ENCODE measurements around the gene SPATA6. TPM values are rescaled to one million over a fixed set of nuclear protein-coding genes. Genes with fewer than 3 reads are reported as not detected.

Gene SPATA6
- total RNA-seq, 1 donor from 2014 or later: 1.8 TPM

GRCh38 chr1:48472638-48473037 lies 634 bp upstream of the SPATA6 start:
- TF ChIP-seq, protein P1, sequence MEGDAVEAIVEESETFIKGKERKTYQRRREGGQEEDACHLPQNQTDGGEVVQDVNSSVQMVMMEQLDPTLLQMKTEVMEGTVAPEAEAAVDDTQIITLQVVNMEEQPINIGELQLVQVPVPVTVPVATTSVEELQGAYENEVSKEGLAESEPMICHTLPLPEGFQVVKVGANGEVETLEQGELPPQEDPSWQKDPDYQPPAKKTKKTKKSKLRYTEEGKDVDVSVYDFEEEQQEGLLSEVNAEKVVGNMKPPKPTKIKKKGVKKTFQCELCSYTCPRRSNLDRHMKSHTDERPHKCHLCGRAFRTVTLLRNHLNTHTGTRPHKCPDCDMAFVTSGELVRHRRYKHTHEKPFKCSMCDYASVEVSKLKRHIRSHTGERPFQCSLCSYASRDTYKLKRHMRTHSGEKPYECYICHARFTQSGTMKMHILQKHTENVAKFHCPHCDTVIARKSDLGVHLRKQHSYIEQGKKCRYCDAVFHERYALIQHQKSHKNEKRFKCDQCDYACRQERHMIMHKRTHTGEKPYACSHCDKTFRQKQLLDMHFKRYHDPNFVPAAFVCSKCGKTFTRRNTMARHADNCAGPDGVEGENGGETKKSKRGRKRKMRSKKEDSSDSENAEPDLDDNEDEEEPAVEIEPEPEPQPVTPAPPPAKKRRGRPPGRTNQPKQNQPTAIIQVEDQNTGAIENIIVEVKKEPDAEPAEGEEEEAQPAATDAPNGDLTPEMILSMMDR (conservative IDR thresholded peaks at IDR 0.05; ENCODE audit: low read depth, low read length): no peak
- DNase-seq (ENCODE audit: low read depth): no peak
- peak overlapping the region; percentile 84 for H3K4me3 ChIP-seq (ENCODE audit: low read depth, low read length)

DNA sequence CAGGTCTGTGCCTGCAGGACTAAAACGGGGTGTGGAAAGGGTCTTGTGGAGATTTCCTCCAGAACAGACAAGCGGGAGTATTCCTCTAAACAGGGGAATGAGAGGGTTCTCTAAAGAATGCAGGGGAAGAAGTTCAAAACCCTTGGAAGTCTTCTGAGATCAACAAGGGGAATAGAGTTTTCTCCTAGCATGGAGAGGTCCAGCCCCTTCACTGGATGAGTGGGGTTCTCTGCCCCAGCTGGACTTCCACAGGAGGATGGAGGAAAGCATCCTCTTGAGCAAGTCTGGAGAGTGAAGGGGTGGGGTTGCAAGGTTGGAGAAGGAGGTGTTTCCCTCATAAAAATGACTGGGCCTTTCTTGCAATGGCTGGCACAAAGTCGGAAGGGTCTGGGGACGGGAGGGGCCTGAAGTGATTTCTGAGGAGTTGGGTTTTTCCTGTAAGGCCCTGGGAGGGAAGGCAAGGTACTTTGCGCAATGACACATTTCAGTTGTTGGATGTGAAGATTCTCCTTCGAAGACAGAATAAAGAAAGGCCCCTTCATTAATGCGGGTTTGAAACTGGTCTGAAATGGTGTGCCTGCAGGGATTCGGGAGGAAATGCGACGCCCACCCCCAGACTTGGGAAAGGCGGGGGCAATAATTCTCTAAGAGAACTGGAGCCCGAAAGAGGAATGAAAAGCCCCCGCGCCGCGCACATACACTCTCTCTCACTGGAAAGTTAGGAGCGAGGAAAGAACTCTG lies 884 bp downstream of the SPATA6 start:
- peak overlapping the region; percentile 84 for H3K4me3 ChIP-seq (ENCODE audit: low read depth, low read length)
- TF ChIP-seq, protein P1 (conservative IDR thresholded peaks at IDR 0.05; ENCODE audit: low read depth, low read length): no peak
- DNase-seq (ENCODE audit: low read depth): no peak

DNA sequence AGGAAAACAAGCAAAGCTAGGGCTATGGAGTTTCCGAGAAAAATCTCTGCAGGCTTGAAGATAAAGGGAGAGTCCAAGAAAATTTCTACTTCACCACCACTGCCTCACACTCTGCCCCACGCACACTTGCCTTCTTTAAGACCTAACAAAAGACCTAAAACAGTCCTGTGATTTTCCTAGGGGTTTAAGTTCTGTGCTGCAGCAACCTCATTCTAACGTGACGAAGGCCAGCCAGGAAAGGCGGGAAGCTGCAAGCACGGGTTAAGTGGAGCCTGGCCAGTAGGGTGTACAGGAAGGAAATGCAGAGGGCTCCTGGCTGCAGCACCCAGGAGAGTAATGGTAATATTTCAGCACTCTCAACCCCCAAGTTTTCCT lies 1.5 kb downstream of the SPATA6 start:
- TF ChIP-seq, protein P1 (conservative IDR thresholded peaks at IDR 0.05; ENCODE audit: low read depth, low read length): no peak
- DNase-seq (ENCODE audit: low read depth): no peak
- peak overlapping the region; percentile 29 for H3K4me3 ChIP-seq (ENCODE audit: low read depth, low read length)

DNA sequence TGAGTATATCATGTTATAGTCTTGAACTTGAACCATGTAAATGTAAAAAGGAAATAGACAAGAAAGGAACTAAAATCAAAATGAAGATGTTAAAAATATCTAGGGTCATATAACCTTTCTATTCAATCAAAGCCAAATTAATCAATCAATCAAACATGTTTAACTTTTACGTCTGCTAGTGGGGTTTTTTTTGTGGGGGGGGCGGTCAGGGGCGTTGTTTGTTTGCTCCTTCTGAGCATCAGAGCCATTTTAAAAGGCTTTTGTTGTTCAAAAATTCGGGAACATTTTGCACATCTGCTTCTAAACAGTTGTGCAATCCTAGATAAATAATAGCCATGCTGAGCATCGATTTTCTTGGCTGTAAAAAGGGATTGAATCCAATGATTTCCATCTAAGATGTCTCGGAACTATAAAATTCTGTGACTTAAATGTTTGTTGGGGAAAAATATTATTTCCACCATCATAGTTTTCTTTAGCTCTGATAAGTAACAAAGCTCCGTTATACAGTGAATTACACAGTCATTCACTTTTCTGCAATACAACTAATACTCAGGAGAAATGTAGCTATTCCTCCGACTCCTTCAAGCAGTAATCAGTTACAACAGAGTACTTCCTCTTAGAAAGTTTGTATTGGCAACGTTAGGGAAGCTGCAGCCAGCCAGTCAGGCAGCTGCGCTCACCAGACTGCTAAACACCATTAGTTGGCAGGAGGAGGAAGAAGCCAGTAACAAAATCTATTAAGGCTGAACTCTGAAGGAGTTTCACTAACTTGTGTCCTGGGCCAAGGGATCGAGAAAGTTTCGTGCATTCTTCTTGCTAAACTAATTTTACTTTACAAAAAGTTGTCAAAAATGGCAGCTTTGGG lies 2.2 kb downstream of the SPATA6 start:
- TF ChIP-seq, protein P1 (conservative IDR thresholded peaks at IDR 0.05; ENCODE audit: low read depth, low read length): no peak
- no peak for DNase-seq (ENCODE audit: low read depth)
- peak overlapping the region; percentile 29 for H3K4me3 ChIP-seq (ENCODE audit: low read depth, low read length)

DNA sequence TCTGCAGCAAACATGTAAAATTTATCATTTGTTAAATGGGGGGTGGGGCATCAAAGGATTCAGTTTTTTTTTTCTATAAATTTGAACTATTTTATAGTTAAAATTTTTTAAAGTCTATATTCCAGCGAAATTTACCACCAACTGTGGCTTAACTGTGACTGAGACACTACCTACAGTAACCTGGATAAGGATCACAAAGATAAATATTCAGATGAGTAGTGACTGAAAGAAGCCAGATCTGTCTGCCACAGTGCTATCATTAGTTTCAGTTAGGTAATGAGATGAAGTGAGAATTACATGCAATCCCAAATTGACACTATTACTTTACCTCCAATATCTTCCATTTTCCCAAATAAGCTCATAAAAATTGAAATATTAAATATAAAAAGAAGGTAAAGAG lies 5.4 kb downstream of the SPATA6 start:
- TF ChIP-seq, protein P1 (conservative IDR thresholded peaks at IDR 0.05; ENCODE audit: low read depth, low read length): no peak
- no peak for DNase-seq (ENCODE audit: low read depth)
- no peak overlapping the region for H3K4me3 ChIP-seq (ENCODE audit: low read depth, low read length)

DNA sequence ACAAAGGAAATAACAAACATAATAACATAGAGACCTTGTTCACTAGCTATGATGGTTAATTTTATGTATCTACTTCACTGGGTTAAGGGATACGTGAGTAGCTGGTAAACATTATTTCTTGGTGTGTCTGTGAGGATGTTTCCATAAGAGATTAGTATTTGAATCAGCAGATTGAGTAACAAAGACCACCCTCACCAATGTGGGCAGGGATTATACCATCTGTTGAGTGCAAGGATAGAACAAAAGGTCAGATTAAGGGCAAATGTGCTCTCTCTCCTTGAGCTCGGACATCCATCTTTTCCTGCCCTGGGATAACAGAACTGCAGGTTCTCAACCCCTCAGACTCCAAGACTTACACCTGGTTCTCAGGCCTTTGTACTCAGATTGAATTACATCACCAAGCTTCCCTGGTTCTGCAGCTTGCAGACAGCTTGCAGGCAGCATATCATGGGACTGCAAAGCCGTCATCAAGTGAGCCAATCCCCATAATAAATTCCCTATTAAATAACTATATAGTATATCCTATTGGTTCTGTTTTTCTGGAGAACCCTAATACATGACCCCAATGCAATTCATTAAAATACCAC lies 9.2 kb downstream of the SPATA6 start:
- DNase-seq (ENCODE audit: low read depth): no peak
- TF ChIP-seq, protein P1 (conservative IDR thresholded peaks at IDR 0.05; ENCODE audit: low read depth, low read length): no peak
- H3K4me3 ChIP-seq (ENCODE audit: low read depth, low read length): no peak overlapping the region
